ENCODE measurements around the gene PLPPR3. TPM values are rescaled to one million over a fixed set of nuclear protein-coding genes. Genes with fewer than 3 reads are reported as not detected.

The PLPPR3 gene
- total and polyA plus RNA-seq, 9 of the 15 experiments (the other 6 are each of a cell fraction or from before 2014, with no cell fraction given) = 0.01 to 48.2 (median 8.6) TPM

GRCh38 chr19:793806-794205, 27.9 kb downstream of the PLPPR3 start:
- no peak for DNase-seq (ENCODE audit: extremely low read depth in 1 of 4, low spot score in 3 of 4)
- no TSS peak for BruUV-seq (replicated peaks)
- H3K4me2 ChIP-seq (ENCODE audit: insufficient read depth, low read length) = no peak overlapping the region
- no peaks in the 10 kb centered on the region for H3K27me3 ChIP-seq (ENCODE audit: control insufficient read depth in 2 of 2, insufficient read depth in 2 of 2, low read length in 2 of 2)
- H4K20me1 ChIP-seq (replicated peaks; ENCODE audit: control insufficient read depth, insufficient read depth, low read length) = peaks cover 8% of the 10 kb centered on the region
- H3K4me1 ChIP-seq (replicated peaks in 1 of 2; ENCODE audit: control insufficient read depth in 2 of 2, insufficient read depth in 2 of 2, low read length in 2 of 2) = peaks cover 39 to 81% of the 10 kb centered on the region in 2 experiments
- intact Hi-C loops (cut with micrococcal nuclease) = no loop called here
- ChIA-PET CTCF (ENCODE audit: low intra/inter-chr PET ratio) (no interaction called here), POLR2A (no interaction called here)
- H3K79me2 ChIP-seq (ENCODE audit: control insufficient read depth, insufficient read depth, low read length) = peaks cover 33% of the 10 kb centered on the region
- H3K9ac ChIP-seq (ENCODE audit: insufficient read depth in 1 of 2, low read depth in 2 of 2, low read length in 2 of 2) = peak overlapping the region in 1 of 2 experiments; percentile 36; a peak in 1 of 4 replicates
- TF ChIP-seq MED1 (CRISPR knock-in tag; IDR thresholded peaks at IDR 0.05; ENCODE audit: borderline replicate concordance) (0 out of 2 replicates have a peak, but pooled peaks have one; percentile 18), TAF15 (IDR thresholded peaks at IDR 0.05; ENCODE audit: low read depth, low read length) (no peak), ZBTB33 (CRISPR knock-in tag; IDR thresholded peaks at IDR 0.05) (peak; percentile 61)
- H3K4me3 ChIP-seq = no peak overlapping the region
- peaks cover 3% of the 10 kb centered on the region; the same call in 1 of the 2 replicates for H3K9me3 ChIP-seq (replicated peaks; ENCODE audit: control insufficient read depth, insufficient read depth, low read depth, low read length)
- in situ Hi-C loops (cut with MboI) = no loop called here
- no peak for ATAC-seq
- no peak overlapping the region for H3K27ac ChIP-seq (ENCODE audit: extremely low read depth, low read depth, low read length)
- no peak for FAIRE-seq
- H2AFZ ChIP-seq (ENCODE audit: low read depth, low read length) = peak overlapping the region; percentile 21; the same call in 1 of the 2 replicates
- H3K9me1 ChIP-seq (ENCODE audit: control insufficient read depth, insufficient read depth, low read length) = no peaks in the 10 kb centered on the region
- peaks cover 8% of the 10 kb centered on the region; the same call in 1 of the 3 replicates for H3K36me3 ChIP-seq (ENCODE audit: control insufficient read depth, insufficient read depth, low read length)
- WGBS (ENCODE audit: insufficient coverage, low coverage, missing lambda C conversion rate) = 98% methylated on average over 11 of the region's 12 CpGs

Data from K562 (cell line).